HepG2 (cell line): ENCODE measurements around the gene ZBTB47. TPM values are rescaled to one million over a fixed set of nuclear protein-coding genes. Genes with fewer than 3 reads are reported as not detected.

Experiments used
- ATAC-seq: fragments of 200-7000 bp; cut with Tn5 transposase; 3 replicates; pipeline ENCODE4 v1.9.1; 2020; ENCODE audit warnings: mild to moderate bottlenecking, moderate library complexity
- BruUV-seq: library from RNA; stranded (reverse); fragments of 400-500 nt; replicated peaks from 2 replicates; lab custom pipeline; 2021; lab: Mats Ljungman, UMichigan
- CTCF ChIA-PET: fragments of 300-600 bp; formaldehyde crosslinking; extraction: SDS; loops from one replicate; lab custom pipeline; 2021; ENCODE audit warnings: low total read pairs, inconsistent platforms, low intra/inter-chr PET ratio; lab: Yijun Ruan, JAX
- POLR2A ChIA-PET: fragments of 350-600 bp; sonication (Branson Sonifier 250); formaldehyde crosslinking; loops from one replicate; lab custom pipeline; 2020; ENCODE audit warnings: antibody characterized with exemption, inconsistent platforms; lab: Yijun Ruan, JAX
- DNase-seq: peaks from one replicate; pipeline ENCODE4 v3.0.0-alpha.2; 2015; ENCODE audit warnings: low spot score
- FAIRE-seq: peaks from 3 replicates; lab custom pipeline; 2011; peaks lifted over from hg19 to GRCh38; lab: Jason Lieb, UNC
- H2AFZ ChIP-seq: one replicate; pipeline ENCODE4 v1.6.1; 2011; ENCODE audit warnings: low read length, inconsistent platforms
- H3K27ac ChIP-seq: fragments of 300-600 bp; 3 replicates; pipeline ENCODE4 v1.8.0; 2011; ENCODE audit warnings: mixed run types, mild to moderate bottlenecking, mixed read lengths, low read length, inconsistent platforms; ENCODE audit not compliant: insufficient read depth; ENCODE audit errors: extremely low read length
- H3K27me3 ChIP-seq, 2 experiments: fragments of 200-600 bp in 1 of 2; 2 replicates in 1 of 2; 3 replicates in 1 of 2; pipeline versions ENCODE4 v1.6.0 to v1.8.0; 2011; ENCODE audit warnings: low read length in 2 of 2, mild to moderate bottlenecking in 2 of 2, moderate library complexity in 2 of 2, inconsistent platforms in 1 of 2; ENCODE audit not compliant: insufficient read depth in 2 of 2, control insufficient read depth in 1 of 2
- H3K36me3 ChIP-seq, 2 experiments: fragments of 200-600 bp in 1 of 2; replicated peaks in 1 of 2; 2 replicates in 1 of 2; 3 replicates in 1 of 2; pipeline versions ENCODE4 v1.5.1 to v1.8.0; 2011; ENCODE audit warnings: low read length in 2 of 2, inconsistent platforms in 1 of 2; ENCODE audit not compliant: insufficient read depth in 2 of 2, control insufficient read depth in 1 of 2
- H3K4me1 ChIP-seq: 2 replicates; pipeline ENCODE4 v1.5.1; 2012; ENCODE audit warnings: low read length, inconsistent platforms; ENCODE audit not compliant: insufficient read depth
- H3K4me2 ChIP-seq: 2 replicates; pipeline ENCODE4 v1.6.0; 2011; ENCODE audit warnings: low read depth, low read length, inconsistent platforms
- H3K4me3 ChIP-seq, 3 experiments: fragments of 200-600 bp in 1 of 3; sonication (generic), shearing (Covaris generic) in 1 of 3; replicated peaks in 1 of 3; 2 replicates each; pipeline ENCODE4 v1.5.1; 2011 to 2016; ENCODE audit warnings: low read length in 3 of 3, inconsistent platforms in 2 of 3, low read depth in 2 of 3, mild to moderate bottlenecking in 2 of 3, control low read depth in 1 of 3, mixed read lengths in 1 of 3; ENCODE audit not compliant: insufficient read depth in 1 of 3
- H3K79me2 ChIP-seq: one replicate; pipeline ENCODE4 v1.6.1; 2011; ENCODE audit warnings: low read length, inconsistent platforms; ENCODE audit not compliant: insufficient read depth
- H3K9ac ChIP-seq: 2 replicates; pipeline ENCODE4 v1.6.0; 2011; ENCODE audit warnings: mild to moderate bottlenecking, low read depth, low read length, inconsistent platforms; ENCODE audit not compliant: insufficient read depth
- H3K9me3 ChIP-seq: 2 replicates; pipeline ENCODE4 v1.5.1; 2012; ENCODE audit warnings: mild to moderate bottlenecking, low read length
- H4K20me1 ChIP-seq: 2 replicates; pipeline ENCODE4 v1.6.0; 2011; ENCODE audit warnings: inconsistent platforms, mild to moderate bottlenecking, low read length, moderate library complexity; ENCODE audit not compliant: insufficient read depth
- CSRNP2 ChIP-seq: sonication (generic); formaldehyde crosslinking; conservative IDR thresholded peaks from 2 replicates; pipeline ENCODE4 v1.8.0; 2022; ENCODE audit warnings: low read depth, missing genetic modification reagents
- EED ChIP-seq: sonication (generic); formaldehyde crosslinking; IDR thresholded peaks from 2 replicates; pipeline ENCODE4 v1.5.0; 2020; ENCODE audit warnings: mild to moderate bottlenecking, missing genetic modification reagents
- GABPB1 ChIP-seq: IDR thresholded peaks from 2 replicates; pipeline ENCODE4 v1.6.1; 2016; ENCODE audit warnings: mild to moderate bottlenecking, missing genetic modification reagents, moderate library complexity, missing compliant biosample characterization
- GATA4 ChIP-seq: sonication (generic); IDR thresholded peaks from 2 replicates; pipeline ENCODE4 v1.6.1; 2016; ENCODE audit warnings: antibody characterized with exemption, low read depth, borderline replicate concordance
- POLR2AphosphoS5 ChIP-seq: IDR thresholded peaks from 2 replicates; pipeline ENCODE4 v1.6.1; 2012; ENCODE audit warnings: low read depth, low read length
- ZHX2 ChIP-seq, 2 experiments: sonication (generic) in 1 of 2; formaldehyde crosslinking in 1 of 2; IDR thresholded peaks; 2 replicates each; pipeline versions ENCODE4 v1.6.1 to v1.9.0; 2014 to 2022; ENCODE audit warnings: antibody characterized with exemption in 1 of 2, borderline replicate concordance in 1 of 2, inconsistent platforms in 1 of 2, low read depth in 1 of 2, missing genetic modification reagents in 1 of 2
- ZNF549 ChIP-seq: sonication (generic); formaldehyde crosslinking; IDR thresholded peaks from 2 replicates; pipeline ENCODE4 v1.5.0; 2020; ENCODE audit warnings: missing genetic modification reagents
- ZNF674 ChIP-seq: sonication (generic); formaldehyde crosslinking; IDR thresholded peaks from 2 replicates; pipeline ENCODE4 v1.5.0; 2020; ENCODE audit warnings: low read depth, mild to moderate bottlenecking, missing genetic modification reagents
- ZNF704 ChIP-seq: sonication (generic); formaldehyde crosslinking; IDR thresholded peaks from 2 replicates; pipeline ENCODE4 v1.8.1; 2023; ENCODE audit warnings: mild to moderate bottlenecking, inconsistent platforms, moderate library complexity, missing genetic modification reagents, borderline replicate concordance
- WGBS: methylation state at CpG from one replicate; pipeline ENCODE4 v1.1.6; 2017; ENCODE audit warnings: low lambda C conversion rate; 5-methylcytosine and 5-hydroxymethylcytosine counted together
- in situ Hi-C: cut with HindIII; loops from 2 replicates; pipeline ENCODE4 v1.10.0; 2017; ENCODE audit warnings: low pct_unique_long_range_greater_than_20kb; ENCODE audit not compliant: extremely low pct_ligation_motif_present
- intact Hi-C: fragments of 100-400 bp; cut with micrococcal nuclease; formaldehyde crosslinking; loops from one replicate; pipeline ENCODE4 v1.10.0; 2022; ENCODE audit not compliant: unreplicated experiment
- polyA plus RNA-seq, 8 experiments: library from polyadenylated mRNA; depleted of rRNA in 3 of 8; stranded (reverse) in 7 of 8; unstranded in 1 of 8; fragments of >200 nt; fragmentation: Illumina TruSeq in 4 of 8; extraction: Trizol in 4 of 8; gene quantifications; 2 replicates each; pipeline versions ENCODE4 v1.2.1 to v1.2.3, GENCODE V29; 2011 to 2016; ENCODE audit warnings: low read depth in 4 of 8, missing spikeins in 1 of 8, mixed read lengths in 1 of 8; ENCODE audit not compliant: insufficient read depth in 1 of 8
- total RNA-seq, 5 experiments: library from RNA; depleted of rRNA; stranded (reverse); fragments of >200 nt; fragmentation: Illumina TruSeq; extraction: Trizol; gene quantifications; 2 replicates each; pipeline ENCODE4 v1.2.3, GENCODE V29; 2016; ENCODE audit warnings: low read depth in 1 of 5

ZBTB47 gene
- total and polyA plus RNA-seq, 2 of the 13 experiments (the other 11 are each of a cell fraction or from before 2014, with no cell fraction given), result 1.5 to 3.1 TPM

- POLR2A ChIA-PET, result no interaction called here
- TF ChIP-seq ZNF674 (no peak), GATA4 (no peak), ZNF549 (no peak), EED (CRISPR knock-in tag) (no peak), CSRNP2 (CRISPR knock-in tag) (no peak), GABPB1 (no peak), POLR2AphosphoS5 (no peak), ZNF704 (no peak), ZHX2 (IDR thresholded peaks at IDR 0.05; ENCODE audit: low read depth) (no peak), ZHX2 (CRISPR knock-in tag; IDR thresholded peaks at IDR 0.05; ENCODE audit: borderline replicate concordance) (no peak)
- ATAC-seq, result no peak
These were observed 26.8 kb downstream of the ZBTB47 start for GRCh38 chr3:42680271-42680670.

More at GRCh38 chr3:42680271-42680670, 26.8 kb downstream of the ZBTB47 start:
- DNase-seq, result no peak
- Histone ChIP-seq H2AFZ (no peak overlapping the region), H3K4me2 (no peak overlapping the region), H3K9me3 (no peaks in the 10 kb centered on the region), H3K36me3 (no peaks in the 10 kb centered on the region), H3K79me2 (no peaks in the 10 kb centered on the region), H3K27ac (no peak overlapping the region), H3K4me1 (peaks cover 5% of the 10 kb centered on the region; the same call in 1 of the 2 replicates), H3K27me3 (peaks cover 1 to 29% of the 10 kb centered on the region in 2 experiments; a peak in 4 of 5 replicates), H3K9ac (no peak overlapping the region), H3K4me3 (no peak overlapping the region), H4K20me1 (no peaks in the 10 kb centered on the region)
- no TSS peak for BruUV-seq
- CTCF ChIA-PET, result no interaction called here
- in situ Hi-C loops (no loop called here), intact Hi-C loops (no loop called here)
- WGBS, result 20% methylated on average over 1 of the region's 1 CpG
- FAIRE-seq, result no peak
